ENCODE results near the gene LRPAP1. TPM values are rescaled to one million over a fixed set of nuclear protein-coding genes. Genes with fewer than 3 reads are reported as not detected.
A peak's percentile ranks its signal among the peaks of the same experiment; 100 is the strongest.

Gene LRPAP1
- total RNA-seq, 1 donor from 2014 or later: 195 TPM

GRCh38 chr4:3465698-3466671 is 66.2 kb downstream of the LRPAP1 start:
- Histone ChIP-seq H3K27me3 (peaks cover 36% of the 10 kb centered on the region), H3K9me3 (no peaks in the 10 kb centered on the region), H3K4me3 (no peak overlapping the region), H3K36me3 (no peaks in the 10 kb centered on the region), H3K4me1 (peaks cover 5% of the 10 kb centered on the region), H3K27ac (no peak overlapping the region)
- no peak for TF ChIP-seq CTCF (IDR thresholded peaks at IDR 0.05)
- ATAC-seq (no peak), DNase-seq (no peak)
- intact Hi-C loops (cut with DNase I): no loop called here

- Histone ChIP-seq H3K36me3 (no peaks in the 10 kb centered on the region), H3K9me3 (no peaks in the 10 kb centered on the region), H3K27ac (no peak overlapping the region), H3K4me1 (peaks cover 5% of the 10 kb centered on the region), H3K4me3 (no peak overlapping the region), H3K27me3 (peaks cover 34% of the 10 kb centered on the region)
- DNase-seq (no peak), ATAC-seq (no peak)
- no peak for TF ChIP-seq CTCF (IDR thresholded peaks at IDR 0.05)
- intact Hi-C loops (cut with DNase I): no loop called here
These were observed 67.1 kb downstream of the LRPAP1 start for GRCh38 chr4:3464911-3465697.

DNA sequence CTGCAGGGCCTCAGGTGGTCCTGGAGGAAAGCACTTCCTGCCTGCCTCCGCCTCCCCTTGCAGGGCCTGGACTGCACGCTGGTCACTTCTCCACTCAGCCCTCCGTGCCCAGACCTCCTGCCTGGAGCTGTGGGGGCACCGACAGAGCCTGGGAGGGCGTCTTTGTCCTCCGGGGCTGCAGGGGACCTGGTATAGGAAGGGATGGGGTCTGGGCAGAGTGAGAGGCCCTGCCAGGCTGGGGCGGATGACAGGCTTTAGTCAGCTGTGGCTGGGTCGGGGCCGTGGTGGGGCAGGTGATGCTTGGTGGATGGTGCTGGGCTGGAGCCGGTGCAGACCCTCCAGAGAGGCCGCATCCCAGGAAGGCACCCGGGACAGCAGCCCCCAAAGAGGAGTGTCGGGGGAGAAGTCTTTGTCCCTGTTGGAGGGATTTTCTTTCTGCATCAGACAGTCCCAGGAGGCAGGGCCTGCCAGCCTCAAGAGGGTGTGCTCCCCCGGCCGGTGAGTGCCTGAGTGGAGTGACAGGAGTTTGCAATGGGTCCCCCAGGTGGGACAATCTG is 67.8 kb downstream of the LRPAP1 start:
- Histone ChIP-seq H3K36me3 (no peaks in the 10 kb centered on the region), H3K9me3 (no peaks in the 10 kb centered on the region), H3K27ac (no peak overlapping the region), H3K4me1 (peaks cover 5% of the 10 kb centered on the region), H3K4me3 (no peak overlapping the region), H3K27me3 (peaks cover 34% of the 10 kb centered on the region)
- intact Hi-C loops (cut with DNase I): no loop called here
- TF ChIP-seq CTCF (IDR thresholded peaks at IDR 0.05): no peak
- ATAC-seq: no peak
- no peak for DNase-seq

DNA sequence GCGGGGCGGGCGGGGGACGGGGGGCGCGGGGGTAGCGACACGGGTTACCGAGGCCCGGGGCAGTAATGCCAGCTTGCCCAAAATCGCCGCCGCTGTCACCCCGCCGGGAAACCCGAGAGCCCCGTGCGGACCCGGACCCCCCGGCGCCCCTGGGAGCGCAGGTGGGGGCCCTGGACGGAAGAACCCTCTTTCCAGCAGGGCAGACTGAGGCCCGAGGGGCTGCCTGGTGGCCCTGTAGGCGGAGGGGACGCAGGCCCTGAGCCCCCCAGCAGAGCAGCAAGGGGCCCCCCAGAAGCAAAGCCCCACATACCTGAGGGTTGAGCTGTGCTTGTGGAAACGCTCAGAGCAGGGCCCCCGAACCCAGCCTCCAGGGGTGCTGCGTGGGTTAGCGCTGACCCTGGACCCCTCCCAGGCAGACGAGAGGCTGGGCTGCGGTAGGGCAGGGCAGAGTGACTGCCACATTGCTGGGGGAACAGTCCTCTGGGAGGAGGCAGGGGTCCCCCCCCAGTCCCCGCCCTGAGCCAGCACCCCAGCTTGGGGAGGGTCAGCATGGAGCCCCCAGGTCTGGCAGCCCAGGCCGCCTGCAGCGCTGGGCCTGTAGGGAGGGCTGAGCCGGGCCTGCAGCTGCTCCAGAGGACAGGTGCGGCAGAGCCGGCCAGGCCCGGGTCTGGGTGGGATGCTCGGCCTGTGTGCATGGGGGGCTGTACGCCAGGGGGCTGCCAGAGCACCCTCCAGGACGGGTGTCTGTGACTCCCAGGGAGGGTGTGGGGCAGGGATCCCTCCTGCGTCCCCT is 68.5 kb downstream of the LRPAP1 start:
- H3K36me3 ChIP-seq: no peaks in the 10 kb centered on the region
- H3K4me1 ChIP-seq: peaks cover 5% of the 10 kb centered on the region
- no peaks in the 10 kb centered on the region for H3K9me3 ChIP-seq
- intact Hi-C loops (cut with DNase I): no loop called here
- no peak for DNase-seq
- H3K27ac ChIP-seq: no peak overlapping the region
- H3K4me3 ChIP-seq: peak overlapping the region; percentile 42
- H3K27me3 ChIP-seq: peaks cover 34% of the 10 kb centered on the region
- ATAC-seq: no peak
- TF ChIP-seq CTCF (IDR thresholded peaks at IDR 0.05): no peak

DNA sequence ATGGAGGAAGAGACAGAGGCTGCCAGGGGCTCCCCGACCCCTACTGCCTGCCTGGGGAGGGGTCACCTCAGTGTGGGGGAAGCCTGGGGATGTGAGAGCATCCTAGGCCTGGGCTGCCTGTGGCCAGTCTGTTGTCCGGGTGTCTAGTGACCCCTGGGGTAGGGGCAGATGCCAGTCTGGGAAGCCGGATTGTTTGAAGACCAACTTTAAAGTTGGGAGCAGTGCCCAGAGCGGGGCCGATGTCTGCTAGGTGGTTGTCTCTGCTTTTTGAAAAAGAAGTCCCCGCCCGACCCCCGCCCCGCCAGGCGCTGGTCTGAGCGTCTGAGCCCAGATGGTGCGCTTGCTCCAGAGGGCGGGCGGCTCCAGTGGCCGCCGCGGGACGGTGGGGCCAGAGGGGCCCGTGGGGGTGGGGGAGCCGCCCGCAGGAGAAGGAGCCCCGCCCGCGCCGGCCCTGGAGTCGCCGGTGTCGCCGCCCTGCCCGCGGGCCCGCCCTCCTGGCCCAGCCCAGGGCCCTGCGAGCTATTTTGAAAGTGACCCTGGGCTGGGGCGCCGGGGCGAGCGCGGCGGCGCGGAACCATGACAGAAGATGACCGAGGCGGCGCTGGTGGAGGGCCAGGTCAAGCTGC is 69.3 kb downstream of the LRPAP1 start, which contains the start of gene DOK7:
DOK7 (plus strand) TSS at position 517 of the 626 bp plus-strand sequence; CDS start at position 587, 70 bp downstream.
- Histone ChIP-seq H3K4me3 (peak within 1 kb of the TSS; percentile 42), H3K4me1 (peaks cover 5% of the 10 kb centered on the region), H3K27me3 (peaks cover 34% of the 10 kb centered on the region), H3K9me3 (no peaks in the 10 kb centered on the region), H3K36me3 (no peaks in the 10 kb centered on the region), H3K27ac (no peak within 1 kb of the TSS)
- TF ChIP-seq CTCF (IDR thresholded peaks at IDR 0.05): no peak
- intact Hi-C loops (cut with DNase I): no loop called here
- peak; percentile 69 for ATAC-seq
- DNase-seq: no peak
